Retina (tissue), 1 donor: ENCODE results near the gene GH1.
"Not testable (repeated sequence)": the region's sequence is repeated elsewhere in the genome, so short reads cannot be mapped to it uniquely, and the experiment has no call there.

ENCODE experiments used
- DNase-seq: peaks from one replicate; pipeline ENCODE4 v3.0.0-alpha.2; 2016

The GH1 gene

DNA sequence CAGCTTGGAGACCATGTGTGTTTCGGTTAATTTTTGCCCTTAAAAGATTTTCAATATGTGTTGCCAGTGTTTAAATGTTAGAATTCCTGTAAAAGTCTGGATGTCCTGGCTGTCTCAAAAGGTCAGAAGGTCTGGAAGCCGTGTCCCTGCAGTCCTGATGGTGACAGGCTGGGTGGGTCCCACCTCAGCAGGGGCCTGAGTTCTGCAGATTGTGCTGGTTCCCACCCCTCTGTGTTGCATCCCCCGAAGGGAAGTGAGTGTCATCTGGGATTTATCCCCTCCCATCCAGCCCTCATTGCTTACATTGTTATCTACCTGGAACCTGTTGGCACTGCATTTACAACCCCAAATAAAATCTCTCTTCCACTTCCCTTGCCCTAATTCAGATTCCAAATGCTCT is 24.6 kb downstream of the GH1 start:
- not testable (repeated sequence) for DNase-seq

DNA sequence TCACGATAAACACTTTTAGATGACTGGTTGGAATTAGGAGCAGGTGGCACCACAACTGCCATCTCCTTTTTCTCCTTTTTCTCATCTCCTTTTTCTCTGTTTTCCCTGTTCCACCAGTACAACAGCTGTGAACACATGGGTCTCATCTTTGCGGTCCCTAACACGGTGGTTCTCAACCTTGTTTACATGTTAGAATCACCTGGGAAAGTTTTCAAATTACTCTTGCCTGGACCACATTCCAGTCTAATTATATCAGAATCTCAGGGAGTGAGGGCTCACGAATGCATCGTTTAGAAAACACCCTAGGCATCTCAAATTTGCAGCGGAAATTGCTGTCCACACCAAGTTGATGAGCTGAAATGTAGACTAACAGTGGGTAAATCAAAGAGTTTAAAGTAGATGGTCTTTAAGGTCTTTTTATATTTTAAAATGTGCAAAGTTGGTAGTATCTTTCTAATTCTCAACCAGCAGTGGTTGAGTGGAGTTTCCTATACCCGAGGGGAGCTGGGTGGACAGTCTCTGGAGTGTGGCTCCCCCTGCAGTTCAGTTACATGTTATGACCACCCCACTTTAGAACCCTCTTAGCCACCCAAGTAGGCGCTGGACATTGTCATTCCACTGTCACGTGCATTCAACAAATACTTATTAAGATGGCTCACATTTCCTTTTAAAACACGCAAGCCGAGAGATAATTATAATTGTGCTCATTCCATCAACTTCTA is 26.2 kb downstream of the GH1 start:
- DNase-seq = not testable (repeated sequence)

GRCh38 chr17:63889026-63889848 is 29.4 kb downstream of the GH1 start:
- peak; percentile 41 for DNase-seq

- not testable (repeated sequence) for DNase-seq
Observed at GRCh38 chr17:63885119-63885518, 33.5 kb downstream of the GH1 start.

GRCh38 chr17:63882626-63883126 is 36.0 kb downstream of the GH1 start:
- not testable (repeated sequence) for DNase-seq

GRCh38 chr17:63881935-63882601 is 36.6 kb downstream of the GH1 start, which contains the start of gene GH2:
TSS of gene GH2 (minus strand) at chr17:63881944. CDS start at chr17:63881801, 143 bp downstream.
- DNase-seq = peak; percentile 43

GRCh38 chr17:63881337-63881736 is 37.3 kb downstream of the GH1 start:
- DNase-seq = not testable (repeated sequence)

DNA sequence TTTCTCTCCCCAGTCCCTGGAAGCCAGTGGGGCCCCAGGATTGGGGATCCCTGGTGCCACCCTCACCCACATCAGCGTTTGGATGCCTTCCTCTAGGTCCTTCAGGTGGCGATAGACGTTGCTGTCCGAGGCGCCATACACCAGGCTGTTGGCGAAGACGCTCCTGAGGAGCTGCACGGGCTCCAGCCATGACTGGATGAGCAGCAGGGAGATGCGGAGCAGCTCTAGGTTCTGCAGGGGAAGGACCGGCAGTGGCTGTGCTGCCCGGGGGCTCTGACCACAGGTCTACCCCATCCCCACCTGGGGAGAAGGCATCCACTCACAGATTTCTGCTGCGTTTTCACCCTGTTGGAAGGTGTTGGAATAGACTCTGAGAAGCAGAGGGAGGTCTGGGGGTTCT is 37.9 kb downstream of the GH1 start:
- no peak for DNase-seq

GRCh38 chr17:63878413-63878812 is 40.2 kb downstream of the GH1 start:
- not testable (repeated sequence) for DNase-seq

DNA sequence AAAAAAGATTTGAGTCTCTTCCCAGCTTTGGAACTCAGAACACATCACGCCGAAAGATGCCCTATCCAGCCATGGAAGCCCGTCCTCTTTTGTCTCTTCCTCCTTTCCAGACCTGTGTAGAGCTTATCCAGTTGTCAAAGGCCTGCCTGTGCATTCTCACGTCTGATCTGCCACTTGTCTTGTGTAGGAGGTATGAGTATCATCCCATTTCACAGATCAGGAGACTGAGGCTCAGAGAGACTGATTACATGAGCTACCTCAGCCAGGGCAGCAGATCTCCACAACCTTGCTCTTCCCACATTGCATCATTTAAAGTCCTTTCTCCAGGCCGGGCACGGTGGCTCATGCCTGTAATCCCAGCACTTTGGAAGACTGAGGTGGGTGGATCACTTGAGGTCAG is 43.9 kb downstream of the GH1 start:
- not testable (repeated sequence) for DNase-seq

DNA sequence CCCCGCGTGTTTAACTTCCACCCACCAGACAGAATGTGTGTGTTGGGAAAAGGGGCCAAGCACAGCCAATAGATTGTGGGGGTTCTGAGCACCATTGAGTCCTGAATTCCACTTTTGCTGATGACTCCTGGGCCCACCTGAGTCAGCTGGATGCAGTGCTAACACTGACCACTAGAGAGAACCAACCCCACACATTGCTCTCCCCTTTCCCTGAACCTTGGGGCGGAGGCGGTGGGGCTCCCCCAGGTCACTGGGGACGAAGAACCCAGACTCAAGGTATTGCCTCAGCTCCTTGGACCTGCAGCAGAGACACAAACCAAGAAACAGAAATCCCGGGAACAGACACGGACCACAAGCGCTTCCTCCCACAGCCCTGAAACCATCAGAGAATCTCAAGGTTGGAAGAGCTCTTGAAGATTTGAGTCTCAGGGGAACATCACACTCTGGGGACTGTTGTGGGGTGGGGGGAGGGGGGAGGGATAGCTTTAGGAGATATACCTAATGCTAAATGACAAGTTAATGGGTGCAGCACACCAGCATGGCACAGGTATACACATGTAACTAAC is 44.5 kb downstream of the GH1 start:
- DNase-seq = not testable (repeated sequence)

DNA sequence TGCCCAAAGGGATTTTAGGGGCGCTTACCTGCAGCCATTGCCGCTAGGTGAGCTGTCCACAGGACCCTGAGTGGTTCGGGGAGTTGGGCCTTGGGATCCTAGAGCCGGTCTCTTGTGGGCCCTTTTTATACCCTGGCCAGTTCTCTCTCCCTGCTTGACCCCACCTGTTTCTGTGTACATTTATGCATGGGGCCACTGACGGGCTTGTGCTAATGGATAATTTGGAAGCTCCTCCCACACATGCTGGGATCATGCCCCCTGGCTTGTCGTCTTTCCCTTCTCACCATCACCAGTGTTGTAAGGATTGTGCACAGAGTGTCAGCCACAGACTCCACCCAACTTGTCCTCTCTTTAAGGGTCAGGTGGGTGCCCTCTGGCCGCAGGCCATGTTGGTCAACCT is 45.1 kb downstream of the GH1 start, which contains the start of gene CSH2:
TSS of gene CSH2 (minus strand) at position 101 of the 400 bp plus-strand sequence. CDS start at position 38, 63 bp downstream.
- not testable (repeated sequence) for DNase-seq

DNA sequence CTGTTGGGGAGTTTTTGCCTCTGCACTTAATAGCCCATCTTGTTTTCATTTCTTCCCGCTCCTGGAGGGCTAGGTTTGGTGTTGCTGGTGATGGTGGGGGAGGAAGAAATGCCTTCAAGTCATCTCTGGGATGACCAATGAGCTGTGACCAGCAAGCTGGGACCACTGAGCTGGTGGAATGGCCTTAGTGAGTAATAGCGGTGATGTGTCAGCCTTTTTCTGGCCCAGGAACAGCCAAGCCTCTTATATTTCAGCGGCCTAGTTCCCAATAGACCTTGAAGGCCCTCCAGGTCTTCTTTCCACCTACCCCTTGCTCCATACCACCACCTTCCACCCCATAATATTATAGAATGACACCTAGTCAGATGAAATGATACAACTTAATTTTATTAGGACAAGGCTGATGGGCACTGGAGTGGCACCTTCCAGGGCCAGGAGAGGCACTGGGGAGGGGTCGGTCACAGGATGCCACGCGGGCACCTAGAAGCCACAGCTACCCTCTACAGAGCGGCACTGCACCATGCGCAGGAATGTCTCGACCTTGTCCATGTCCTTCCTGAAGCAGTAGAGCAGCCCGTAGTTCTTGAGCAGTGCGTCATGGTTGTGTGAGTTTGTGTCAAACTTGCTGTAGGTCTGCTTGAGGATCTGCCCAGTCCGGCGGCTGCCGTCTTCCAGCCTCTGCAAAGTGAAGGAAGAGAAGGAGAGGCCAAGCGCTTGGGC is 46.8 kb downstream of the GH1 start:
- DNase-seq = not testable (repeated sequence)

DNA sequence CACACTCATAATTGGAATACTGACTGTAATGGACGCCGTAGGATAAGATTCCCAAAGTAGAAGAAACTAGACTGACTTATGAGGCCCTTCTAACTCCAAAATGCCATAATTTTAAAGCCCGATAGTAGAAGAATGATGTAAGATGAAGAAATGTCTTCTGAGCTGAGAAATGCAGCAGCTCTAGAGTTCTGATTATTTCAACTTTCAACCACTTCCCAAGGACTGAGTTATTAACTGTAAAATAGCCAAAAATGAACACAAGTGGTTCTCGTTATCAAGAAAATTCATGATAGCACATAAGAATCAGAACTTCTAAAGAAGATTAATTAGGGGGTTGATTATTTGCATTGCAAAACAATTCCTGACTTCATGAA is 48.4 kb downstream of the GH1 start:
- DNase-seq = not testable (repeated sequence)

DNA sequence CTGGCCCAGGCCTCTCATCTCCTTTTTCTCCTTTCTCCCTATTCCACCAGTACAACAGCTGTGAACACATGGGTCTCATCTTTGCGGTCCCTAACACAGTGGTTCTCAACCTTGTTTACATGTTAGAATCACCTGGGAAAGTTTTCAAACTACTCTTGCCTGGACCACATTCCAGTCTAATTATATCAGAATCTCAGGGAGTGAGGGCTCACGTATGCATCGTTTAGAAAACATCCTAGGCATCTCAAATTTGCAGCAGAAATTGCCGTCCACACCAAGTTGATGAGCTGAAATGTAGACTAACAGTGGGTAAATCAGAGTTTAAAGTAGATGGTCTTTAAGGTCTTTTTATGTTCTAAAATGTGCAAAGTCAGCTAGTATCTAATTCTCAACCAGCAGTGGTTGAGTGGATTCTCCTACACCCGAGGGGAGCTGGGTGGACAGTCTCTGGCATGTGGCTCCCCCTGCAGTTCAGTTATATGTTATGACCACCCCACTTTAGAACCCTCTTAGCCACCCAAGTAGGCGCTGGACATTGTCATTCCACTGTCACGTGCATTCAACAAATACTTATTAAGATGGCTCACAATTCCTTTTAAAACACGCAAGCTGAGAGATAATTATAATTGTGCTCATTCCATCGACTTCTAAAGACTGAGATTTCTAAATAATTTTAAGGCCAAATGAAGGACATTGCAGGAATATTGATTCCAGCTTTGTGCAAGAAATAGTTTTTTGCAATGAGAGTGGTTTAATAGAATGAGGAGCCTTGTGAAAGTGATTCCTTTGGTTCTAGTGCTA is 48.9 kb downstream of the GH1 start:
- not testable (repeated sequence) for DNase-seq
